ENCODE measurements around the gene ZDHHC24.

DNA sequence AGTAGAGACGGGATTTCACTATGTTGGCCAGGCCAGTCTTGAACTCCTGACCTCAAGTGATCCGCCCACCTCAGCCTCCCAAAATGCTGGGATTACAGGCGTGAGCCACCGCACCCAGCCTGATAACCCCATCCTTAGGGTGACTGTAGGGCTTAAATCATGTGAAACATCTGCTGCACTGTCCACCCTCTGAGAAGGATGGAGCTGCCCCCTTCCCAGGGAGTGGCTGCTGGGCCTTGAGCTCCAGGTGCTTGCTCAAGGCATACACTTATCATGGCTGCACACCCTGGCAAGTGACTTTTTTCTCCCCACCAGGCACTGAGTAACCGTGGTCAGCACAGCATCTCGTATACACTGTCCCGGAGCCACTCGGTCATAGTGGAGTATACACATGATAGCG is 73.8 kb downstream of the ZDHHC24 start:
- TF ChIP-seq, protein P1, sequence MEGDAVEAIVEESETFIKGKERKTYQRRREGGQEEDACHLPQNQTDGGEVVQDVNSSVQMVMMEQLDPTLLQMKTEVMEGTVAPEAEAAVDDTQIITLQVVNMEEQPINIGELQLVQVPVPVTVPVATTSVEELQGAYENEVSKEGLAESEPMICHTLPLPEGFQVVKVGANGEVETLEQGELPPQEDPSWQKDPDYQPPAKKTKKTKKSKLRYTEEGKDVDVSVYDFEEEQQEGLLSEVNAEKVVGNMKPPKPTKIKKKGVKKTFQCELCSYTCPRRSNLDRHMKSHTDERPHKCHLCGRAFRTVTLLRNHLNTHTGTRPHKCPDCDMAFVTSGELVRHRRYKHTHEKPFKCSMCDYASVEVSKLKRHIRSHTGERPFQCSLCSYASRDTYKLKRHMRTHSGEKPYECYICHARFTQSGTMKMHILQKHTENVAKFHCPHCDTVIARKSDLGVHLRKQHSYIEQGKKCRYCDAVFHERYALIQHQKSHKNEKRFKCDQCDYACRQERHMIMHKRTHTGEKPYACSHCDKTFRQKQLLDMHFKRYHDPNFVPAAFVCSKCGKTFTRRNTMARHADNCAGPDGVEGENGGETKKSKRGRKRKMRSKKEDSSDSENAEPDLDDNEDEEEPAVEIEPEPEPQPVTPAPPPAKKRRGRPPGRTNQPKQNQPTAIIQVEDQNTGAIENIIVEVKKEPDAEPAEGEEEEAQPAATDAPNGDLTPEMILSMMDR (IDR thresholded peaks at IDR 0.05 in 2 of 3, conservative IDR thresholded peaks at IDR 0.05 in 1 of 3; ENCODE audit: borderline replicate concordance in 1 of 3, insufficient read depth in 1 of 3, low read depth in 2 of 3, low read length in 2 of 3), result no peak
- no peak for TF ChIP-seq CEBPB (IDR thresholded peaks at IDR 0.05; ENCODE audit: low read depth)
- TF ChIP-seq CBX3 (IDR thresholded peaks at IDR 0.05; ENCODE audit: low read depth), result no peak
- no peak for TF ChIP-seq ZFX (IDR thresholded peaks at IDR 0.05)
- TF ChIP-seq EZH2phosphoT487 (IDR thresholded peaks at IDR 0.05; ENCODE audit: borderline replicate concordance), result no peak
- TF ChIP-seq, protein P2, sequence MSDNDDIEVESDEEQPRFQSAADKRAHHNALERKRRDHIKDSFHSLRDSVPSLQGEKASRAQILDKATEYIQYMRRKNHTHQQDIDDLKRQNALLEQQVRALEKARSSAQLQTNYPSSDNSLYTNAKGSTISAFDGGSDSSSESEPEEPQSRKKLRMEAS (IDR thresholded peaks at IDR 0.05), result no peak
- TF ChIP-seq SRF (IDR thresholded peaks at IDR 0.05; ENCODE audit: low read depth), result no peak

Data from HCT116 (cell line).